Fibroblast of mammary gland (primary cell): Measurements from ENCODE around the gene LYRM9.
A peak's percentile ranks its signal among the peaks of the same experiment; 100 is the strongest.
"Not testable (repeated sequence)": the region's sequence is repeated elsewhere in the genome, so short reads cannot be mapped to it uniquely, and the experiment has no call there.

ENCODE experiments used
- DNase-seq: peaks from one replicate; pipeline ENCODE4 v3.0.0-alpha.2; 2010; ENCODE audit warnings: low read depth
- H3K4me3 ChIP-seq: 2 replicates; pipeline ENCODE4 v1.5.1; 2011; ENCODE audit warnings: low read depth, mild to moderate bottlenecking, low read length, moderate library complexity; ENCODE audit not compliant: control insufficient read depth
- CTCF ChIP-seq: conservative IDR thresholded peaks from 2 replicates; pipeline ENCODE4 v1.5.1; 2011; ENCODE audit warnings: low read depth, low read length, inconsistent platforms; ENCODE audit not compliant: control insufficient read depth, insufficient read depth

The LYRM9 gene

GRCh38 chr17:27918498-27918897 is 25.3 kb upstream of the LYRM9 start:
- no peak overlapping the region for H3K4me3 ChIP-seq
- DNase-seq: no peak
- no peak for TF ChIP-seq CTCF

- no peak for DNase-seq
- no peak for TF ChIP-seq CTCF
- H3K4me3 ChIP-seq: no peak overlapping the region
Observed at GRCh38 chr17:27917000-27917399, 23.8 kb upstream of the LYRM9 start.

- TF ChIP-seq CTCF: no peak
- H3K4me3 ChIP-seq: no peak overlapping the region
- DNase-seq: no peak
Observed at GRCh38 chr17:27915709-27916108, 22.5 kb upstream of the LYRM9 start.

GRCh38 chr17:27914382-27914781 is 21.2 kb upstream of the LYRM9 start:
- TF ChIP-seq CTCF: no peak
- H3K4me3 ChIP-seq: no peak overlapping the region
- DNase-seq: no peak

- H3K4me3 ChIP-seq: no peak overlapping the region
- peak; percentile 11 for DNase-seq
- TF ChIP-seq CTCF: no peak
Observed at GRCh38 chr17:27912964-27913363, 19.8 kb upstream of the LYRM9 start.

GRCh38 chr17:27912299-27912698 is 19.1 kb upstream of the LYRM9 start:
- not testable (repeated sequence) for DNase-seq, H3K4me3 ChIP-seq

GRCh38 chr17:27907976-27908558 is 14.9 kb upstream of the LYRM9 start:
- no peak for DNase-seq
- TF ChIP-seq CTCF: no peak
- H3K4me3 ChIP-seq: no peak overlapping the region
